ENCODE data around the gene MRPS18B.

The MRPS18B gene

GRCh38 chr6:30614044-30614842 is 3.4 kb upstream of the MRPS18B start:
- H3K27ac ChIP-seq = peak overlapping the region; percentile 97
- TF ChIP-seq, protein P1, sequence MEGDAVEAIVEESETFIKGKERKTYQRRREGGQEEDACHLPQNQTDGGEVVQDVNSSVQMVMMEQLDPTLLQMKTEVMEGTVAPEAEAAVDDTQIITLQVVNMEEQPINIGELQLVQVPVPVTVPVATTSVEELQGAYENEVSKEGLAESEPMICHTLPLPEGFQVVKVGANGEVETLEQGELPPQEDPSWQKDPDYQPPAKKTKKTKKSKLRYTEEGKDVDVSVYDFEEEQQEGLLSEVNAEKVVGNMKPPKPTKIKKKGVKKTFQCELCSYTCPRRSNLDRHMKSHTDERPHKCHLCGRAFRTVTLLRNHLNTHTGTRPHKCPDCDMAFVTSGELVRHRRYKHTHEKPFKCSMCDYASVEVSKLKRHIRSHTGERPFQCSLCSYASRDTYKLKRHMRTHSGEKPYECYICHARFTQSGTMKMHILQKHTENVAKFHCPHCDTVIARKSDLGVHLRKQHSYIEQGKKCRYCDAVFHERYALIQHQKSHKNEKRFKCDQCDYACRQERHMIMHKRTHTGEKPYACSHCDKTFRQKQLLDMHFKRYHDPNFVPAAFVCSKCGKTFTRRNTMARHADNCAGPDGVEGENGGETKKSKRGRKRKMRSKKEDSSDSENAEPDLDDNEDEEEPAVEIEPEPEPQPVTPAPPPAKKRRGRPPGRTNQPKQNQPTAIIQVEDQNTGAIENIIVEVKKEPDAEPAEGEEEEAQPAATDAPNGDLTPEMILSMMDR (conservative IDR thresholded peaks at IDR 0.05) = no peak

DNA sequence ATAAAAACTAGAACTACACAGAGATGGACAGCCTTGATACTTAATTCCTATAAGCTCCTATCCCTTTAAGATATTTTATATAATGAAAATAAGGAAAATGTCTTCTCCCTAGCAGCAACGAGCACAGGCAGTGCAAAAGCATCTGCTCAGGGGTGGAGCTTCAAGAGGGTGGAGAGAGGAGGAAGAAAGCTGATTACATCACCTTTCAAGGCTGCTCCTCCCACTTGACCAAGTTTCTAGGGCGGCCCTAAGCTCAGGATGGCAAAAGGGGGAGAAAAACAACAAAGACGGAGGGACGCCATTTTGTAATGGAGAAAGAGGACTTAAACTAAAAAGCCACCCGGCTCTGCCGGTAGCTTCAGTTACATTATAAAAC is 2.8 kb upstream of the MRPS18B start:
- H3K27ac ChIP-seq = peak overlapping the region; percentile 97
- TF ChIP-seq, protein P1 (conservative IDR thresholded peaks at IDR 0.05) = no peak

DNA sequence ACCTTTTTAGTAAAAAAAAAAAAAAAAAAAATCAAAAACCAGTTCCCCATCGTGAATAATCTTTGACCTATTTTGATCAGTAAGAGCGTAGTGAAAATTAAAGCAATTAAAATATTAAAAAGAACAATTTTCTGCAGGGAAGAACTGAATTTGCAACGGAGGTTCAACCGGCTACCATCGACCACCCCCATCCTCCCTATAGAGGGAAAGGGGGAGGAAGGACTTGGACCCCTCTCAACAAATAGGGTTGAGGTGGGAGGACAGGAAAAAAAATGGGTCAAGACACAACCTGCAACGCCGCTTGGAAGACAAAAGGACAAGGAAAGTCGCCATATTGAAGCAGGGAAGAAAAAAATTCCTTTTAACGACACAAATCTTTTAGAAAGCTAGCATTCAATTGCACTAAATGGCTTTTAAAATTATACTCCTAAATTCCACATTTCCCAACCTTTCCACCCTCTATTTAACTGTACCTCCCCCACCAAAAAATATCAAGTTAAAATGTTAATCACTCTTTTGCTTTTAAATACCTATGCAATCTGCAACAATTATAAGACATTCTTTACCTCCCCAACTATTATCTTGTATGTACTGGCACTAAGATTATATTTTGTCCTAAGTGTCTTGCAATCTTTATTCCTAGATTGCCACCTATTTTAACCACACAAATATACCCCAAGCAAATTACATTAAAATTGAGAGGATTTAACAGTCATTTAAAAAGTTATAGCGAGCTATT is 2.3 kb upstream of the MRPS18B start:
- peak overlapping the region; percentile 97 for H3K27ac ChIP-seq
- TF ChIP-seq, protein P1 (conservative IDR thresholded peaks at IDR 0.05) = no peak

DNA sequence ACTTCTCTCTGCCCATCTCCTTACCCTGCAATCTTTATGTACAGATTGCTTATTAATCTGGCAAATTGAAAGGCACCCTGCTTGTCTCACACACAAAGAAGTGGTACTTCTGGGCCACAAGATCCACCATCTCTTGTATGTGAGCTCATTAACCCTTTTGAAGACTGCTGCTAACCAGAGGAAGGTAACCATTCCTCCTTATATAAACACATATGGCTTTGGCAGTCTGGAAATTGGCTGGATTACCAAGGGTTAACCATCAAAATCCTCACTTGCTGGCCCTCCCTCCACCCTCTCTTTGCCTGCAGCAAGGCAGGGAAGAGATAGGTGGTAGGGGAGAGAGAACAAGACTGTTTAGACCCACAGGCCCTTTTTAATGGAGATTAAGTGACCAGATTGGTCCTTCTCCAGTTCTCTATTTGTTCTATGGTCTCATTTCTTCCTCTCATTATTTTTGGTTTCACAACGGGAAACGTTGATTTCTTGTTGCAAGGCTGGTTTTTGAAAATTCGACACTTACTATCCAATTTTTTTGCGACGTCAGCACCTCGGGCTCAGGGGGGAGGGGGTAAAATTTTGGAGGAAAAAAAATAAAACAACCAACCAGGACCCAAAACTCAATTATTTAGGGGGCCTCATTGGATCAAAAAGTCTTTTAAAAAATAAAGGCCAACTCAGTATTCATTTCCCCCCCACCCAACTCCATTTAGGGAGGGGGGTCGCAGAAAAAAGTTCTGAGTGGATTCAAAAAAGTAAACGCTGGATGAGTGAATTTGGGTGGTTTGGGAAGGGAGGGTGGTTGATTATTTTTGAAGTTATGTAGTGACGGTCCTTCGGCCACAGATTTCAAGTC is 1.5 kb upstream of the MRPS18B start:
- TF ChIP-seq, protein P1 (conservative IDR thresholded peaks at IDR 0.05) = no peak

DNA sequence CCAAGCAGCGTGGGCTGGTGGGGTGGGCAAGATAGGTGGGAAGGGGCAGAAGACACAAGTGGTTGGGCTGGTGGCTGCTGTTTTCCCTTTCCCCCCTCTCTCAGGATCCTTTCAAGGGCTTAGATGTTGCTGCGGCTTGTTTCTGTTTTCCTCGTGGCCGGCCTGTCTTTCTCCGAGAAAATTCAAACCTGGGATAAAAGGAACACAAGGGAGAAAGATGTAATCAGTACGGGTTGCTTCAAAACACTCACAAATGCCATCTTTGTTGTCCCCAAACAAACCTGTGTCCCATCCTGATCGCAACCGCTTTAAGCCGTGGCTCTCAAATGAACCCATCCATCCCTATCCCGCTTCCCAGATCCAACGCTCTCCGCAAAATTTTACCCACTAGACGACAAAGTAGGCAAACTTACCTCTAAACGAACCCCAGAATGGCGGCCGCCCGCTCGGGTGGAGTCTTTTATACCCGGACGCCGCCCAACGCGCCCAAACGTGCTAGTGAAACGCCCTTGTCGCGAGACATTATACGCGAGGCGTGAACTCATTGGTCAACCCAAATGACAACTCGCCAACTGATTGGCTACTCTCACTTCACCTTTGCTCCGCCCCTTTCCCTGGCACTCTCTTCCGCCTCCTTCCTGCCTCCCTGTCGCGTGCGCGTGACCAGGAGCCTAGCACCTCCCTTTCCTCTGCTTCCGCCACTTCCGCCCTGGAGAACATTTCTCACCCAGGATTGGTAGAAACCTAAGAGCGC is 652 bp upstream of the MRPS18B start, which contains the start of gene PPP1R10:
Gene PPP1R10, minus strand, starts transcription at position 433 of the 754 bp plus-strand sequence. CDS start 7,299 bp downstream, outside the sequence.
- TF ChIP-seq, protein P1 (conservative IDR thresholded peaks at IDR 0.05) = no peak
- peak within 1 kb of the TSS; percentile 97 for H3K27ac ChIP-seq

More for the DNA sequence above, 1.5 kb upstream of the MRPS18B start:
- H3K27ac ChIP-seq = peak overlapping the region; percentile 97

DNA sequence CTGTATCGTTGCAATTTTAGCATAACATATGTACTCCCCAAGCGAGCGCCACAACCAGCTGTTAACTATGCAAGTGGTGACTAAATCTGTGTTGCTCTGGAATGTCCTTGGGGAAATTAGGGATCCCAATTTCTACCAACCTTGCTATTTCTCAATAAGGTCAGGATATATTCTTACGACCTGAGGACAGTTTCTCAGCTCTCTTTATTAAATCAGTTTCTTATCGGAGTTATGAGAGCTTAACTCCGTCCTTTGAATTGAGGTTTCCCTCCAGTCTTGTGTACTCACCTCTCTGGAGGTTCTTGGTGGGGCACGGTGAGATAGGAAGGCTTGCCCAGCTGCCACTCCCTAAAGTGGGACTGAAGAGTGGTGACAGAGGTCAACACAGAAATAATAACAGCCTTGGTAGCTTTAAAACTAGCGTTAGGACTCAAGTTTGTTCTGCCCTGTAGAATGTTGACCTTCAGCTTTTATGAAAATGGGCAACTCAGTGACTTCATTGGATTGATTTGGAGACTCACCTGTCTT is 694 bp downstream of the MRPS18B start:
- peak overlapping the region; percentile 97 for H3K27ac ChIP-seq
- TF ChIP-seq, protein P1 (conservative IDR thresholded peaks at IDR 0.05) = no peak

All from VCaP (cell line).